MM.1S (cell line): Measurements from ENCODE around the gene KRT76.

ENCODE experiments used
- DNase-seq: peaks from one replicate; pipeline ENCODE4 v3.0.0-alpha.2; 2015
- H2AFZ ChIP-seq: fragments of 300-600 bp; sonication (generic); 2 replicates; pipeline ENCODE4 v1.6.0; 2016; ENCODE audit warnings: antibody characterized with exemption, low read length
- H3F3A ChIP-seq: fragments of 300-600 bp; sonication (generic); 2 replicates; pipeline ENCODE4 v1.6.1; 2016; ENCODE audit warnings: mild to moderate bottlenecking, antibody characterized with exemption, low read length, moderate library complexity, mixed read lengths; ENCODE audit not compliant: insufficient read depth
- H3K27ac ChIP-seq: fragments of 300-600 bp; sonication (generic); 2 replicates; pipeline ENCODE4 v1.5.1; 2016; ENCODE audit warnings: mild to moderate bottlenecking, low read length
- H3K27me3 ChIP-seq: fragments of 300-600 bp; sonication (generic); replicated peaks from 2 replicates; pipeline ENCODE4 v1.6.0; 2016; ENCODE audit warnings: low read length; ENCODE audit not compliant: insufficient read depth
- H3K36me3 ChIP-seq: fragments of 300-600 bp; sonication (generic); replicated peaks from 2 replicates; pipeline ENCODE4 v1.6.1; 2016; ENCODE audit warnings: mild to moderate bottlenecking, low read length, mixed read lengths; ENCODE audit not compliant: insufficient read depth
- H3K4me1 ChIP-seq: fragments of 300-600 bp; sonication (generic); 2 replicates; pipeline ENCODE4 v1.6.1; 2016; ENCODE audit warnings: low read length, mixed read lengths
- H3K4me2 ChIP-seq: fragments of 300-600 bp; sonication (generic); 2 replicates; pipeline ENCODE4 v1.6.0; 2016; ENCODE audit warnings: low read depth, low read length
- H3K4me3 ChIP-seq: fragments of 300-600 bp; sonication (generic); 2 replicates; pipeline ENCODE4 v1.5.1; 2016; ENCODE audit warnings: low read length, mixed read lengths
- H3K79me2 ChIP-seq: fragments of 300-600 bp; sonication (generic); 2 replicates; pipeline ENCODE4 v1.6.1; 2016; ENCODE audit warnings: mixed run types, low read length, mixed read lengths
- H3K9ac ChIP-seq: fragments of 300-600 bp; sonication (generic); 2 replicates; pipeline ENCODE4 v1.6.1; 2016; ENCODE audit warnings: low read length, mixed read lengths
- H3K9me2 ChIP-seq: fragments of 300-600 bp; sonication (generic); replicated peaks from 2 replicates; pipeline ENCODE4 v1.6.1; 2016; ENCODE audit warnings: mild to moderate bottlenecking, low read length, mixed read lengths; ENCODE audit not compliant: insufficient read depth
- H3K9me3 ChIP-seq: fragments of 300-600 bp; sonication (generic); replicated peaks from 2 replicates; pipeline ENCODE4 v1.6.1; 2016; ENCODE audit warnings: mild to moderate bottlenecking, low read length, mixed read lengths; ENCODE audit not compliant: insufficient read depth
- H4K20me1 ChIP-seq: fragments of 300-600 bp; sonication (generic); 2 replicates; pipeline ENCODE4 v1.6.1; 2016; ENCODE audit warnings: mild to moderate bottlenecking, low read length, moderate library complexity, mixed read lengths; ENCODE audit not compliant: insufficient read depth
- EZH2 ChIP-seq: fragments of 300-600 bp; sonication (generic); optimal IDR thresholded peaks from 2 replicates; pipeline ENCODE3; 2017; ENCODE audit warnings: low read depth, mild to moderate bottlenecking, antibody characterized with exemption, low read length, mixed read lengths
- EZH2phosphoT487 ChIP-seq: fragments of 300-600 bp; sonication (generic); IDR thresholded peaks from 2 replicates; pipeline ENCODE4 v1.6.1; 2018; ENCODE audit warnings: antibody characterized with exemption, low read length
- TF ChIP-seq, protein P1 (sequence below): fragments of 300-600 bp; sonication (generic); IDR thresholded peaks from 2 replicates; pipeline ENCODE4 v1.5.1; 2016; ENCODE audit warnings: antibody characterized with exemption, low read length, mixed read lengths

KRT76 gene

DNA sequence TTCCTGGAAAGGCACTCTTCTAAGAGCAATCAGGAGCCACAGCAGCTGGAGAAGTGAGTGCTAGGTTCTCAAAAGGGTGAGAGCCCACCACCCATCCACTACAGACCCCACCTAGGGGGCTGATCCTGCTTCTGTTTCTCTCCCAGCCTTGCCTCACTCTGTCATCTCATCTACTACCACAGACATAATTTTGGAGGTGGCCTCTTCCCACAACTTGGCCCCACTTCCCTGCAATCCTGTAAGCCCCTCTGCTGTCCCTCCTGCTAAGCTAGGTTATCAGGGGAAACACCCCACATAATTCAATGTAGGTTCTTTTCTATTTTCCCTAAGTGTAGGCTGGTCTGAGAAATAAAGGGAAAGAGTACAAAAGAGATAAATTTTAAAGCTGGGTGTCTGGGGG, 16.5 kb downstream of the KRT76 start:
- Histone ChIP-seq H3K9me3 (no peaks in the 10 kb centered on the region), H3K36me3 (no peaks in the 10 kb centered on the region), H3K4me3 (no peak overlapping the region), H3K4me2 (no peak overlapping the region), H3K79me2 (no peaks in the 10 kb centered on the region), H3K4me1 (no peaks in the 10 kb centered on the region), H3F3A (no peaks in the 10 kb centered on the region), H3K27me3 (peaks cover 55% of the 10 kb centered on the region), H4K20me1 (no peaks in the 10 kb centered on the region), H3K9me2 (no peaks in the 10 kb centered on the region), H3K27ac (no peak overlapping the region), H2AFZ (no peak overlapping the region), H3K9ac (no peak overlapping the region)
- TF ChIP-seq, protein P1, sequence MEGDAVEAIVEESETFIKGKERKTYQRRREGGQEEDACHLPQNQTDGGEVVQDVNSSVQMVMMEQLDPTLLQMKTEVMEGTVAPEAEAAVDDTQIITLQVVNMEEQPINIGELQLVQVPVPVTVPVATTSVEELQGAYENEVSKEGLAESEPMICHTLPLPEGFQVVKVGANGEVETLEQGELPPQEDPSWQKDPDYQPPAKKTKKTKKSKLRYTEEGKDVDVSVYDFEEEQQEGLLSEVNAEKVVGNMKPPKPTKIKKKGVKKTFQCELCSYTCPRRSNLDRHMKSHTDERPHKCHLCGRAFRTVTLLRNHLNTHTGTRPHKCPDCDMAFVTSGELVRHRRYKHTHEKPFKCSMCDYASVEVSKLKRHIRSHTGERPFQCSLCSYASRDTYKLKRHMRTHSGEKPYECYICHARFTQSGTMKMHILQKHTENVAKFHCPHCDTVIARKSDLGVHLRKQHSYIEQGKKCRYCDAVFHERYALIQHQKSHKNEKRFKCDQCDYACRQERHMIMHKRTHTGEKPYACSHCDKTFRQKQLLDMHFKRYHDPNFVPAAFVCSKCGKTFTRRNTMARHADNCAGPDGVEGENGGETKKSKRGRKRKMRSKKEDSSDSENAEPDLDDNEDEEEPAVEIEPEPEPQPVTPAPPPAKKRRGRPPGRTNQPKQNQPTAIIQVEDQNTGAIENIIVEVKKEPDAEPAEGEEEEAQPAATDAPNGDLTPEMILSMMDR: no peak
- TF ChIP-seq EZH2 (no peak), EZH2phosphoT487 (no peak)
- DNase-seq: no peak

DNA sequence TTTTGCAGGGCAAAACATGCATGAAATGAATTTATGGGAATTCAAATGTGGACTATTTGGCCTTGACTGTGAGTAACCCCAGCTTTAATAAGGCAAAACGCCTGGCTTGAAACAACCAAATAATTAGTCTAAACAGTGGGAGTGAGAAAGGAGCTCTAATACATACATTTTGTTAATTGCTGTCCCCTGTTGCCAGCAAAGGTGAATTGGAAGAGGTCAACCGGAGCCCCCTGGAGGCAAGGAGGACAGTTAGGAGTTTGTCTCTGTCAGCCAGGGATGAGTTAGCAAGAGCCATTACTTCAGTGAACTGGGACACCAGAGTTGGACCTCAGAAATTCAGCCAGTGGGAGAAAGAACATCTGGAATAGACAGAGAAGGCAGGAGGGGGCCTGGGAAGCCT, 17.4 kb downstream of the KRT76 start:
- H3K27ac ChIP-seq: no peak overlapping the region
- H4K20me1 ChIP-seq: no peaks in the 10 kb centered on the region
- no peaks in the 10 kb centered on the region for H3K79me2 ChIP-seq
- no peak overlapping the region for H3K9ac ChIP-seq
- H3K9me3 ChIP-seq: no peaks in the 10 kb centered on the region
- H3K9me2 ChIP-seq: no peaks in the 10 kb centered on the region
- no peaks in the 10 kb centered on the region for H3K4me1 ChIP-seq
- no peak overlapping the region for H2AFZ ChIP-seq
- no peaks in the 10 kb centered on the region for H3F3A ChIP-seq
- DNase-seq: no peak
- peaks cover 46% of the 10 kb centered on the region for H3K27me3 ChIP-seq
- TF ChIP-seq, protein P1: no peak
- no peak for TF ChIP-seq EZH2
- TF ChIP-seq EZH2phosphoT487: no peak
- no peak overlapping the region for H3K4me2 ChIP-seq
- H3K4me3 ChIP-seq: no peak overlapping the region
- H3K36me3 ChIP-seq: no peaks in the 10 kb centered on the region

DNA sequence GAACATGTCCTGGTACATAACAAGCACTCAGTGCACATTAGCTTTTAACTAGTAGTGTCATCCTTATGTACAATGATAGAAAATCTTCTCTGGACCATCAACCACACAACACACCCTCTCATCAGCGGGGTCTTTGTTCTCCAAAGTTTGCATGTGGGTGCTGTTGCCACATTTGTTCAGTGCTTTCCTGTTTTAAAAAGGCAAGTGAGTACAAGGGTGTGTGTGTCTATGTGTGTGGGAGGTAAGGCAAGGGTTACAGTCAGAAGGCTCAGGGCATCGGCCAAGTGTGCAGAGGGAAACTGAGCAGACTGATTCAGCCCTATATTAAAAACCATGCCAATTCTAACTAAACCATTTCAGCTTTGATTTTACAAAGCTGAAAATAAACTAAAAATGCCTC, 17.9 kb downstream of the KRT76 start:
- DNase-seq: no peak
- Histone ChIP-seq H3K27me3 (peaks cover 41% of the 10 kb centered on the region), H3K27ac (no peak overlapping the region), H2AFZ (no peak overlapping the region), H3F3A (no peaks in the 10 kb centered on the region), H3K9me2 (no peaks in the 10 kb centered on the region), H3K36me3 (no peaks in the 10 kb centered on the region), H3K79me2 (no peaks in the 10 kb centered on the region), H3K9ac (no peak overlapping the region), H3K4me2 (no peak overlapping the region), H3K4me1 (no peaks in the 10 kb centered on the region), H3K4me3 (no peak overlapping the region), H4K20me1 (no peaks in the 10 kb centered on the region), H3K9me3 (no peaks in the 10 kb centered on the region)
- no peak for TF ChIP-seq EZH2phosphoT487
- TF ChIP-seq, protein P1: no peak
- TF ChIP-seq EZH2: no peak
